ENCODE results near the gene NIPA2.

DNA sequence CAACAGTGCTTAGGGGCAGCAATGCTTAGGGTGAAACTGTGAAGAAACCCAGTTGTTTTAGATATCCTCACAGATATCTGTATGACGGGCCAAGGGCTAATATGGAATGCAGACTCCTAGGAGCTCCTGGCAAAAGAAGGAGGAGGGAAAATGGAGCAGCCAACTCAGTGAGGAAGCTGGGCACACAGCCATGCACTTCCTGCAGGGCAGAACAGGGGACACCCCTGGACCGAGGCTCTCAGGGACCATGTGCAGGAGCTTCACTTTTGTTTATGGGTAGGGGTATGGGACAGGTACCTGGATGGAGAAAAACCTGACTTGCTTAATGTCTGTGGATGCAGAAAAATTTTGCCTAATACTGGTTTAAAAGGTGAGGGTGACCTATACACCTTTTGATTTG is 31.8 kb upstream of the NIPA2 start:
- TF ChIP-seq, protein P1, sequence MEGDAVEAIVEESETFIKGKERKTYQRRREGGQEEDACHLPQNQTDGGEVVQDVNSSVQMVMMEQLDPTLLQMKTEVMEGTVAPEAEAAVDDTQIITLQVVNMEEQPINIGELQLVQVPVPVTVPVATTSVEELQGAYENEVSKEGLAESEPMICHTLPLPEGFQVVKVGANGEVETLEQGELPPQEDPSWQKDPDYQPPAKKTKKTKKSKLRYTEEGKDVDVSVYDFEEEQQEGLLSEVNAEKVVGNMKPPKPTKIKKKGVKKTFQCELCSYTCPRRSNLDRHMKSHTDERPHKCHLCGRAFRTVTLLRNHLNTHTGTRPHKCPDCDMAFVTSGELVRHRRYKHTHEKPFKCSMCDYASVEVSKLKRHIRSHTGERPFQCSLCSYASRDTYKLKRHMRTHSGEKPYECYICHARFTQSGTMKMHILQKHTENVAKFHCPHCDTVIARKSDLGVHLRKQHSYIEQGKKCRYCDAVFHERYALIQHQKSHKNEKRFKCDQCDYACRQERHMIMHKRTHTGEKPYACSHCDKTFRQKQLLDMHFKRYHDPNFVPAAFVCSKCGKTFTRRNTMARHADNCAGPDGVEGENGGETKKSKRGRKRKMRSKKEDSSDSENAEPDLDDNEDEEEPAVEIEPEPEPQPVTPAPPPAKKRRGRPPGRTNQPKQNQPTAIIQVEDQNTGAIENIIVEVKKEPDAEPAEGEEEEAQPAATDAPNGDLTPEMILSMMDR (IDR thresholded peaks at IDR 0.05; ENCODE audit: low read depth, low read length, missing input control), result no peak
- TF ChIP-seq, protein P2, sequence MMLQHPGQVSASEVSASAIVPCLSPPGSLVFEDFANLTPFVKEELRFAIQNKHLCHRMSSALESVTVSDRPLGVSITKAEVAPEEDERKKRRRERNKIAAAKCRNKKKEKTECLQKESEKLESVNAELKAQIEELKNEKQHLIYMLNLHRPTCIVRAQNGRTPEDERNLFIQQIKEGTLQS (IDR thresholded peaks at IDR 0.05), result no peak
- TF ChIP-seq YY1 (IDR thresholded peaks at IDR 0.05), result no peak
- no peak for TF ChIP-seq FOXA1 (IDR thresholded peaks at IDR 0.05)
- TF ChIP-seq GABPA (IDR thresholded peaks at IDR 0.05 in 1 of 2, conservative IDR thresholded peaks at IDR 0.05 in 1 of 2), result no peak
